Transverse colon (tissue), 4 donors: ENCODE results near the gene COA5. TPM values are rescaled to one million over a fixed set of nuclear protein-coding genes. Genes with fewer than 3 reads are reported as not detected.

ENCODE experiments used
- DNase-seq: peaks from one replicate; pipeline ENCODE4 v3.0.0-alpha.2; 2019
- H3K27ac ChIP-seq, 4 donors: fragments of 200-600 bp; sonication (generic); 2 replicates each; pipeline ENCODE4 v1.5.1; 2016 to 2018; ENCODE audit warnings: inconsistent platforms in 4 of 4
- H3K27me3 ChIP-seq: fragments of 200-600 bp; sonication (generic); 2 replicates; pipeline ENCODE4 v1.5.1; 2017; ENCODE audit warnings: inconsistent platforms
- H3K36me3 ChIP-seq, 4 donors: fragments of 200-600 bp; sonication (generic); 2 replicates each; pipeline ENCODE4 v1.5.1; 2017 to 2019; ENCODE audit warnings: inconsistent platforms in 4 of 4
- H3K4me1 ChIP-seq, 4 donors: fragments of 200-600 bp; sonication (generic); 2 replicates each; pipeline ENCODE4 v1.5.1; 2017 to 2020; ENCODE audit warnings: inconsistent platforms in 4 of 4
- H3K4me3 ChIP-seq, 4 donors: fragments of 200-600 bp; sonication (generic); 1 replicate in 1 of 4; 2 replicates in 3 of 4; pipeline versions ENCODE4 v1.5.1 to v1.6.1; 2017 to 2019; ENCODE audit warnings: inconsistent platforms in 4 of 4
- H3K9me3 ChIP-seq, 2 donors: fragments of 200-600 bp; sonication (generic); 2 replicates each; pipeline ENCODE4 v1.5.1; 2017 to 2019; ENCODE audit warnings: inconsistent platforms in 2 of 2
- CTCF ChIP-seq, 5 experiments: fragments of 200-600 bp in 3 of 5; fragments of 450-650 bp in 2 of 5; sonication (generic) in 3 of 5; IDR thresholded peaks; 1 replicate in 2 of 5; 2 replicates in 3 of 5; pipeline ENCODE4 v1.5.1; 2016 to 2017; ENCODE audit warnings: antibody characterized with exemption in 5 of 5, inconsistent platforms in 3 of 5, mild to moderate bottlenecking in 2 of 5, moderate library complexity in 1 of 5
- EP300 ChIP-seq: sonication (generic); formaldehyde crosslinking; IDR thresholded peaks from one replicate; pipeline ENCODE4 v1.6.1; 2017; ENCODE audit warnings: antibody characterized with exemption, low read depth
- POLR2A ChIP-seq: fragments of 450-650 bp; IDR thresholded peaks from one replicate; pipeline ENCODE4 v1.6.1; 2016; ENCODE audit warnings: antibody characterized with exemption, mild to moderate bottlenecking, moderate library complexity
- POLR2AphosphoS5 ChIP-seq, 3 donors: sonication (generic); formaldehyde crosslinking; IDR thresholded peaks; one replicate each; pipeline ENCODE4 v1.6.1; 2016; ENCODE audit warnings: antibody characterized with exemption in 3 of 3
- WGBS, 2 donors: methylation state at CpG; one replicate each; pipeline ENCODE4 v1.1.5; 2018; ENCODE audit warnings: low coverage in 1 of 2; 5-methylcytosine and 5-hydroxymethylcytosine counted together
- in situ Hi-C, 4 donors: fragments of 200-750 bp; cut with MboI; loops; one replicate each; pipeline versions ENCODE4 v1.15.0 to v1.15.1; 2017; ENCODE audit warnings: low sequenced_read_pairs in 3 of 4, low pct_ligation_motif_present in 1 of 4, low pct_unique_long_range_greater_than_20kb in 1 of 4
- intact Hi-C: fragments of 100-400 bp; cut with DNase I; formaldehyde crosslinking; loops from one replicate; pipeline ENCODE4 v1.15.1; 2023; ENCODE audit warnings: low total_unique reads
- total RNA-seq, 4 donors: library from RNA; depleted of rRNA; stranded (reverse); fragments of >200 nt; gene quantifications; one replicate each; pipeline ENCODE4 v1.1.0, GENCODE V29; 2016

The COA5 gene
- total RNA-seq, 4 donors from 2014 or later: 4.5 to 36.2 (median 23.2) TPM

DNA sequence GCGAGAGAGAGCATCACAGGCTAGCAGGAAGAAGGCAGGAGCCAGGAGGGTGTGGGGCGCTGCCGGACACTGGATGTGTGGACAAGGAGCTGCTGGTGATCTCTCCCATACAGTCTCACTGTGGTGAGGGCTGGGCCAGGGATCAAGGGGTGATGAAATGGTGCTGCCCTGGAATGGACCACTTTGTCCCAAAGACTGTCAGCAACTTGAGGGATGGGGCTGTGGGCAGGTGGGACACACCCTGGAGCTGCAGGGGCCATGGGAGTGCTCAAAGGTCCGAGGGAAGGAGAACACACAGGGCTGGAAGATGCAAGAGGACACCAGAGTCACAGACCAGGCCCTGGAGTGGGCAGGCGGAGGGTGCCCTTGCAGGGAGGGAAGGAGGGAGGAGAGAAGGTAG lies 38.0 kb downstream of the COA5 start:
- no peaks in the 10 kb centered on the region for H3K27me3 ChIP-seq
- no peak for DNase-seq
- TF ChIP-seq CTCF (IDR thresholded peaks at IDR 0.05) (no peak), EP300 (no peak), POLR2A (no peak), POLR2AphosphoS5 (IDR thresholded peaks at IDR 0.05) (no peak)
- H3K4me1 ChIP-seq: no peaks in the 10 kb centered on the region
- peaks cover 0 to 4% (median 0%) of the 10 kb centered on the region in 4 donors for H3K36me3 ChIP-seq
- no peaks in the 10 kb centered on the region for H3K9me3 ChIP-seq
- H3K4me3 ChIP-seq: no peak overlapping the region
- intact Hi-C loops: no loop called here
- no peak overlapping the region for H3K27ac ChIP-seq
- WGBS, 2 donors: 93 to 94% methylated on average over 4 to 5 of the region's 5 CpGs
- in situ Hi-C loops: loop anchor here in 1 of 4 donors (25.0 kb wide), 1 partner anchor 158 kb away; no protein-coding TSS in a partner anchor

- Histone ChIP-seq H3K36me3 (peaks cover 0 to 4% (median 0%) of the 10 kb centered on the region in 4 donors), H3K4me1 (peaks cover 0 to 2% (median 0%) of the 10 kb centered on the region in 4 donors), H3K27me3 (no peaks in the 10 kb centered on the region), H3K27ac (no peak overlapping the region), H3K9me3 (no peaks in the 10 kb centered on the region), H3K4me3 (no peak overlapping the region)
- intact Hi-C loops (no loop called here), in situ Hi-C loops (loop anchor here in 1 of 4 donors (25.0 kb wide), 1 partner anchor 158 kb away; no protein-coding TSS in a partner anchor)
- 86 to 98% methylated on average over 1 to 13 of the region's 13 CpGs for WGBS, 2 donors
- TF ChIP-seq CTCF (IDR thresholded peaks at IDR 0.05) (no peak), POLR2AphosphoS5 (IDR thresholded peaks at IDR 0.05) (no peak), EP300 (no peak), POLR2A (no peak)
- DNase-seq: no peak
Measured at GRCh38 chr2:98569915-98570314, 38.4 kb downstream of the COA5 start.

- 70 to 80% methylated on average over 2 to 19 of the region's 19 CpGs for WGBS, 2 donors
- intact Hi-C loops (no loop called here), in situ Hi-C loops (loop anchor here in 1 of 4 donors (25.0 kb wide), 1 partner anchor 157 kb away; no protein-coding TSS in a partner anchor)
- no peaks in the 10 kb centered on the region for H3K27me3 ChIP-seq
- H3K36me3 ChIP-seq: peaks cover 0 to 4% (median 0%) of the 10 kb centered on the region in 4 donors
- no peaks in the 10 kb centered on the region for H3K9me3 ChIP-seq
- no peak overlapping the region for H3K4me3 ChIP-seq
- no peak overlapping the region for H3K27ac ChIP-seq
- TF ChIP-seq CTCF (IDR thresholded peaks at IDR 0.05): peak; percentile 73 to 93 (median 88)
- TF ChIP-seq EP300: no peak
- peaks cover 0 to 7% (median under 1%) of the 10 kb centered on the region in 4 donors for H3K4me1 ChIP-seq
- peak; percentile 57 for DNase-seq
Measured at GRCh38 chr2:98569197-98569793, 39.0 kb downstream of the COA5 start.

DNA sequence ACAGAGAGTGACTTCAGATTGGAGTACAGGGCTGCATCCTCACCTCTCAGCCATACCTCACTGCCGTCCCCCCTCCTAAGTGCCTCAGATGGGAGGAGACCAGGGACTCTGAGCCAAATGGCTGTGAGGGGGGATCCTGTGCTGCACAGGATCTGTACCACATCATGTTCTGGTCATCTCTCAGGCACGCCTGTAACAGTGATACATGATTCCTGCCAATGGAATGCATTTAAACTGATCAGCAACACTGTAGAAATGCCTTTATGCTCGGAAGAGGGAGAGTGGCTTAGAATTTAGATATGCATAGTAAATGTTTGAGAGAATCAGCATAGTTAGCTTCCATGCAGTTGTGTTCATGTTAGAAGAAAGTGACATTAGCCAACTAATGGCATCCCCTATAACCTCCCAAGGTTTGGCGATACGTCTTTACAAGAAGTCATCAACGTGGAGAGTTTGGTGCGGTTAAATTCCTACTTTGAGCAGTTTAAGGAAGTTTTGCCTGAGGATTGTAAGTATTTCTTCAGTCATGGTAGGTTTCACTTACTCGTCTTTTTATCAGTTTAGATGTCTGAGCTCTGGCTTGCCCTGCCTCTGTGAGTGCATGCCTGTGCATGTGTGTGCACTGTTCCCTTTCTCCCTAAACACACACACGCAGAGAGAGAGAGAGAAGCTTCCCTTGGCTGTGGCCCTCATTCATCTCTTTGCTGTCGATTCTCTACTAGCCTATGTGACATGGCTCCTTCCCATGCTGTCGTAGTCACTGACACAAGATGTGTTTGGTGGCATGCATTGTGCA lies 40.0 kb downstream of the COA5 start:
- intact Hi-C loops: no loop called here
- no peaks in the 10 kb centered on the region for H3K9me3 ChIP-seq
- no peak overlapping the region for H3K27ac ChIP-seq
- WGBS, 2 donors: 96 to 98% methylated on average over 8 to 11 of the region's 11 CpGs
- peaks cover 0 to 11% (median 2%) of the 10 kb centered on the region in 4 donors for H3K4me1 ChIP-seq
- DNase-seq: no peak
- no peak overlapping the region for H3K4me3 ChIP-seq
- H3K27me3 ChIP-seq: no peaks in the 10 kb centered on the region
- no peak for TF ChIP-seq CTCF (IDR thresholded peaks at IDR 0.05)
- peaks cover 0 to 3% (median 0%) of the 10 kb centered on the region in 4 donors for H3K36me3 ChIP-seq
- in situ Hi-C loops: loop anchor here in 1 of 4 donors (25.0 kb wide), 1 partner anchor 156 kb away; no protein-coding TSS in a partner anchor
